HG03064 (cell line): ENCODE results near the gene RABGAP1L.
"Not testable (repeated sequence)": the region's sequence is repeated elsewhere in the genome, so short reads cannot be mapped to it uniquely, and the experiment has no call there.

Experiments used
- ATAC-seq: cut with Tn5 transposase; IDR thresholded peaks from one replicate; pipeline ENCODE4 v1.9.1; 2021; ENCODE audit warnings: low read depth; ENCODE audit not compliant: unreplicated experiment

The RABGAP1L gene

GRCh38 chr1:174649572-174649971, 490.3 kb downstream of the RABGAP1L start:
- not testable (repeated sequence) for ATAC-seq

- ATAC-seq = no peak
Observed at GRCh38 chr1:174652569-174653280, 493.4 kb downstream of the RABGAP1L start.

GRCh38 chr1:174654560-174654959, 495.2 kb downstream of the RABGAP1L start:
- no peak for ATAC-seq

- no peak for ATAC-seq
Observed at GRCh38 chr1:174656409-174657059, 497.2 kb downstream of the RABGAP1L start.

GRCh38 chr1:174657411-174657810, 498.1 kb downstream of the RABGAP1L start:
- no peak for ATAC-seq

GRCh38 chr1:174657893-174658292, 498.6 kb downstream of the RABGAP1L start:
- ATAC-seq = no peak

GRCh38 chr1:174659823-174660222, 500.5 kb downstream of the RABGAP1L start:
- ATAC-seq = no peak

GRCh38 chr1:174660476-174660875, 501.2 kb downstream of the RABGAP1L start:
- no peak for ATAC-seq

GRCh38 chr1:174663358-174663757, 504.0 kb downstream of the RABGAP1L start:
- no peak for ATAC-seq

GRCh38 chr1:174666248-174666647, 506.9 kb downstream of the RABGAP1L start:
- no peak for ATAC-seq

- ATAC-seq = no peak
Observed at GRCh38 chr1:174671826-174672225, 512.5 kb downstream of the RABGAP1L start.

GRCh38 chr1:174676856-174677255, 517.5 kb downstream of the RABGAP1L start:
- no peak for ATAC-seq

- no peak for ATAC-seq
Observed at GRCh38 chr1:174678657-174679056, 519.3 kb downstream of the RABGAP1L start.

- no peak for ATAC-seq
Observed at GRCh38 chr1:174680101-174680500, 520.8 kb downstream of the RABGAP1L start.

- no peak for ATAC-seq
Observed at GRCh38 chr1:174682419-174683008, 523.2 kb downstream of the RABGAP1L start.

- ATAC-seq = no peak
Observed at GRCh38 chr1:174686213-174686612, 526.9 kb downstream of the RABGAP1L start.

GRCh38 chr1:174689524-174689923, 530.2 kb downstream of the RABGAP1L start:
- ATAC-seq = no peak

GRCh38 chr1:174690266-174690665, 530.9 kb downstream of the RABGAP1L start:
- no peak for ATAC-seq

- no peak for ATAC-seq
Observed at GRCh38 chr1:174692313-174692712, 533.0 kb downstream of the RABGAP1L start.

GRCh38 chr1:174693085-174693484, 533.8 kb downstream of the RABGAP1L start:
- ATAC-seq = no peak

GRCh38 chr1:174693539-174693938, 534.2 kb downstream of the RABGAP1L start:
- not testable (repeated sequence) for ATAC-seq
